Endometrial microvascular endothelial cells (primary cell): Measurements from ENCODE around the gene FTCDNL1. TPM values are rescaled to one million over a fixed set of nuclear protein-coding genes. Genes with fewer than 3 reads are reported as not detected.

ENCODE experiments used
- in situ Hi-C: cut with HindIII; loops from 2 replicates; pipeline ENCODE4 v1.10.0; 2017; ENCODE audit warnings: low sequenced_read_pairs, low pct_unique_long_range_greater_than_20kb; ENCODE audit errors: inconsistent ontology term
- total RNA-seq: library from RNA; depleted of rRNA; stranded (reverse); fragments of >200 nt; gene quantifications from one replicate; pipeline ENCODE4 v1.2.3, GENCODE V29; 2015; ENCODE audit errors: inconsistent ontology term

Gene FTCDNL1
- total RNA-seq, 1 donor from 2014 or later = 0.09 TPM

GRCh38 chr2:199847181-199847864 is 3.7 kb downstream of the FTCDNL1 start:
- in situ Hi-C loops = no loop called here

DNA sequence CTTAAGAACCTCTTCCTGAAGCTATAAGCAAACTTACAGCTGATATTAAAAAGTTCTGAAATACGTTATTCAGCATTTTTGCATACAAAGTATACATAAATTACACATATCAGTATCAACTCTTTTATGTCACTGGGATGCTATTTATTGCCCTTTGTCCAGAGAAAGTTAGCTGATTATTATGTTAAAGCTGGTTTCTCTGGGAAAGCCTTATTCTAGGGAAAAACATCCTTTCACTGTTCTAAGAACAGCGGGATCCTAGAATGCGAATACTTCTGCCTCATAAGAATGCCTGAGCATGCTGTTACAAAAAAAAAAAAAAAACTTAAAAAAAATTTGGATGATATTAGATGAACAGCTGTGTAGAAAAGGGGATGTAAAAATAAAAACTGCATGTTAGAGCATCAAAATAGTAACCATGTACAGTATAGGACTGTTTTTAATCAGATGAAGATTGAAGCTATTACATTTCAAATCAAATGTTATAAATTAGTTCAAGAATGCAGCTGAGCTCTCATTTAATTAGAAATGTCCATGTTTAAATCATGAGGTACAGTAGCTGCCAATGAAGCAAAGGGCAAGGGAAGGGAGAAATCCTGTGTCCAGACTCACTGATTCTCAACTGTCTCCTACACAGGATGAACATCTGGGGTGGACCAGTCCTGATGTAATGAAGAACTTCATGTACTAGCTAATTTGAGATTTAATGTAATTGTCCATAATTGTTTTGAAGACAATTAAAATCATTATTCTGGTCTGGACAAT is 8.2 kb downstream of the FTCDNL1 start:
- in situ Hi-C loops = no loop called here

DNA sequence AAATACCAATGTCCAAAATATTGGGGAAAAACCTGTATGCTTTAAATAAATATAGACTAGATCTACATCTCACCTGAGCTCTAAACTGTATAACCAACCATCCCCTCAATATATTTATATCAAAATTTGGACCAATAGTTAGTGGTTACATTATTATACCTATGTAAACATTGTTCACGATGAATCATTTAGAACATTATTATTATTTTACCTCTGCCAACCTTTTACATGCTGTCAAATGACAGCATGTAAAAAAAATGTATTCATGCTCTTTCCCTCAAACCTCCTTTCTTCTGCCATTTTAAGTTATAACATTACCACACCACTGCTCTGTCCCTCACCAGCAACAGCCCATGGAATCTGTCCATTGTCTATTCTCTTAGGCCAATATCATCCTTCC is 9.6 kb downstream of the FTCDNL1 start:
- in situ Hi-C loops = no loop called here

DNA sequence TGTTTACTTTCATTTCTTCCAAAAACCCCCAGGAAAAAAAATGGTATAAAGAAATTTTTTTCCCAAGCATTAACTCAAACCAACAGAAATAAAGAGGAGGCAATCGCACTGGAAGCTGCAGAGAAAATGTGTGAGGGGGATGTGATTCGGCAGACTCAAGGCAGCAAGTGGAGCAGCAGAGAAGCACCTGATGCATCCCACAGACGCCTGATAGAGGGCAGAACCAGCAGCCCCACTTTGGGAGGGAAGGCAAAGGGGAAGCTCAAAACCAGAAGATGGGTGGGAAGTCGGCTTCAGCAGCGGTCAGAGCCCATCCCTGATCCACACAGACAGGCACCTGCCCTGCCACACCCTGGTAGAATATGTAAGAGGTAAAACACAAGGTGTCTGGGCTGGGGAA is 12.6 kb downstream of the FTCDNL1 start:
- in situ Hi-C loops = no loop called here

GRCh38 chr2:199836943-199837342 is 14.0 kb downstream of the FTCDNL1 start:
- in situ Hi-C loops = no loop called here

DNA sequence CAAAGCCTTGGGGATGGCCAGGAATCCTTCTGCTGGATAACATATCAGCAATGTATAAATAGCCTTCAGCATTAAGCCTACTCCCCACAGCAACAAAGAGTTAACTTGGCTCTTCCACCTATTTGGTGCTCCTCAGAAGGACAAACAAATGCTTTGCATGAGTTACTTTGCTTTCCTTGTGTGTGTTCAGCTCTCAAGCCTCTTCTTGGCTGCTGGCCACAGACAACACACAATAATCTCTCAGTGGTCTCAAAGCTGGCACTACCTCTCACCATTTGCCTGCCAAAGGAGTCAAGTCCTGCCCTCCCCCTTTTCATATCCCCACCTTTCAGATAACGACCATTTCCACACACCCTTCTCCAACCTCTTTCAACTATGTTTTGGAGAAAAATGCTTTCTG is 17.5 kb downstream of the FTCDNL1 start:
- in situ Hi-C loops = no loop called here

DNA sequence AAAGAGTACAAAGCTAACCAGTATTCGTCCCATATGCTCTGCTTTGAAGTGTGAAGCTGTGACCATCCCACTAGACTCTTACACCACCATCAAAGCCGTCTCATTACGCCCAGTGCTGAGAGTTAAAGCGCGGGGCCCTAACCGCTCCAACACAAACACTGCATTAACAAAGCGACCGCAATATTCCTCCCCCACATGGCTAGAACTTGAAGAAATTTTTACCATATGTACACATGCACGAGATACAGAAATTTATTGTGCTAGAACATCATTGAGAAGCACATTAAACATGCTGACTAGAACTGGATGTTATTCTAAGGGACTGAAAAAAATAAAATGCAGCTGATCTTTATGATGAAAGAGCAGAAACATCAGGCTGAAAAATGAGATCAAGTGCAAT is 20.5 kb downstream of the FTCDNL1 start:
- in situ Hi-C loops = no loop called here

DNA sequence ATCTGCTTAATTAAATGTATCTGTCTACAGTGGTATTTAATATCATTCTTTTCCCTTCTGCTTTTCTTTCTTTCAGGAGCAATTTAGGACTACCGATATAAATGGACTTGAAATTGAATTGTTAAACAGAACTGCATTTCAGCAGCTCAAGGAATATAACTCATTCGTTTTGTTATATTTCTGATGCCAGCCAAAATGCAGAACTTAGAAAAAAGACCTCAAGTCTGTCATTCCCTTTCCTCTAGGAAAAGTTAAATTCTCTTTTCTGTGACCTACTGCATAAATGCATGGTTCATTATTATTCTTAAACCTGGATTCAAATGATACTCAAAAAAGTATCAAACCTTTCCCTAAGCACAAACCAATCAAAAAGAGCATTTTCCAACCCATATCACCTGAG is 21.4 kb downstream of the FTCDNL1 start:
- in situ Hi-C loops = no loop called here

DNA sequence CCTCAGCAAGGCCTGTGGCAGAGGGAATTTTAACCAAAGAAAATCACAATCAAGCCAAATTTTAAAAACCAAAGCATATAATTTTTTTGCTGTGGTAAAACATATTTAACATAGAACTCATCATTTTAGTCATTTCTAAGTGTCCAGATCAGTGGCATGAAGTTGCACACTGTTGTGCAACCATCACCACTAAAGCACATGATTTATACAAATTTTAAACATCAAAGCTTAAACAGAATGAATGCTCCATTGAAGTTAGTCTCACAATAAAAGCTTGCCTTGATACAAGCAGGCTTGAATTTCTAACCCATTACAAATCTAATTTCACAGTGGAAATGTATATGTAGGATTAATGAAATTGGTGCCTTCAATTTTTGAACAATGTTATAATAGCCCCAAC is 31.2 kb downstream of the FTCDNL1 start:
- in situ Hi-C loops = no loop called here

- in situ Hi-C loops = no loop called here
Measured at GRCh38 chr2:199818754-199819153, 32.2 kb downstream of the FTCDNL1 start.

- in situ Hi-C loops = no loop called here
Measured at GRCh38 chr2:199818026-199818425, 33.0 kb downstream of the FTCDNL1 start.

GRCh38 chr2:199814817-199815211 is 36.2 kb downstream of the FTCDNL1 start:
- in situ Hi-C loops = no loop called here

DNA sequence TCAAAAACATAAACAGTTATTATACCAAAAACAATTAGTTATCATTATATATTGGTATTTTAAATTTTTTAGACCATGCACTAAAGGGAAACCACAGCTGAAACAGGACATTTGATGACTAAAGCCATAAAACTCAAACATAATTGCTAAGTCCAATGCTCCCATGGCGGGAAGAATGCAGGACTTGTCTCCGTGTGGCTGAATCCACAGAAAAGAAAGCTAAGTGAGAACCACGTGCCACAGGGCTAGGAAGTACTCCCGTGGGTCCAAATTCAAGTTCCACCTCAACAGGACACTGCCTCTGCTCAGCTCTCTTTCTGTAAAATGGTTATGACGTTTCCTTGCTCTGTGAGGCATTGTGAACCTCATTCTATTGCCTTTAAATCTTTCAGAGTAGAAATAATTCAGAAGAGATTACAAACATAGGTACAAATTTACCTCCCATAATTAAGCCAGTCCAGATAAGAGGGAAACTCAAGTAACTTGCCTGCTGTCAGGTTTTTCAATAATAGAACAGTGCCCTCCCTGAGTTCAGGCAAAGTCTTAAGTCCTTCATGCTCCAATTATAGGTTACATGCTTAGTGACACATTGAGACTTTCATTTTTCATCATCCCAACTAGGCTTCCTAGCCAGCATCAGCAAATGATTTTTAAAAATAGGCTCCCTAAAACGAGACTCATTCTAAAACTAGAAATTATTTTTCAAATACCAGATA is 36.7 kb downstream of the FTCDNL1 start:
- in situ Hi-C loops = no loop called here

DNA sequence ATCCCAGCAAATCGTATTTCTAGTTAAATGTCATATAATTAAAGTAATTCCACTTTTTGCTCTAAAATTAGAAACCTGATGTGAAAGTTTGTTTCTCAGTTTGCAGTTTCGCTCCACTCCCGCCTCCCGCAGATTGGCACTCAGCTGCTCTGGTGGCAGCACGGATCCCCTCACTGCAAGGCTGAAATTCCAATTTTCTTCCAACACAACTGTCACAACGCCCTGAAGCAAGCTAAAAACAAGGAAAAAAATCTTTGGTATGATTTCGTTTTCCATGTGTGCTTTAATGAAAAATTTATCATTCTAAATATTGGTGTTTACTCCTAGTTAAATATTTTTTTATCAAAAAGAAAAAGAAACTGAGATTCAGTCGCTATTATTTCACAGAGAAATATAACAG is 38.5 kb downstream of the FTCDNL1 start:
- in situ Hi-C loops = no loop called here

GRCh38 chr2:199811346-199811745 is 39.6 kb downstream of the FTCDNL1 start:
- in situ Hi-C loops = no loop called here

DNA sequence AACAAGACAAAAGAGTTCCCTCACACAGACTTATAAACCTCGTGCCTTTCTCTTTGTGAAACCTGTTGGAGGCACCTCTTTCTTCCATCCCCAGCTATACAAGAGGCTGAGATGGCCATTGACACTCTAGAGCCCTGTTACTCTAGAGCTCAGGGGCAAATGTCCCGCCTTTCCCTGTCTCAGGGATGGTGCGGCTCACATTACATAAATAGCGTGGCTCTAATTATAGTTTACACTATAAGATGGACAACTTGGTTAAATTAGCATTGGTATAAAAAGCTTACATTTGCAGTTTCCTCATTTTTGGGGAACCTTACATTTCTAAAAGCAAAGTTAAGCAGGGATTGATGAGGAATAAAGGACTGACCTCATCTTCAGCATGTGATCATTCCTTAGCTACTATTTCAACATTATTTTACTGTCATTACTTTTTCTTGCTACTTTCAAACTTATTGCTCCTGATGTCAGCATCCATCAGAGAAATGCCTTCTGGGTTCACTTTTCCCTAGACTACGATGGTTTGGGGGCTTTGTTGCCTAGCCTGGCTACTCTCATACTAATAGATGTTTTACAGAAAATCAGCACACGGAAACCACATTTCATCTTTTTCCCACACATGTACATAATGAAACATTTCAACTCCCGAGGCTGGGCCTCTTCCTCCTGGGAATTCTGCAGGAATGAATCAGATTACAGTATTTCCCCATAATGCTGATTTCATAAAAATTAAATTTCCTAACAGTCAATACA is 40.4 kb downstream of the FTCDNL1 start:
- in situ Hi-C loops = no loop called here

- in situ Hi-C loops = no loop called here
Measured at GRCh38 chr2:199807966-199808365, 43.0 kb downstream of the FTCDNL1 start.

DNA sequence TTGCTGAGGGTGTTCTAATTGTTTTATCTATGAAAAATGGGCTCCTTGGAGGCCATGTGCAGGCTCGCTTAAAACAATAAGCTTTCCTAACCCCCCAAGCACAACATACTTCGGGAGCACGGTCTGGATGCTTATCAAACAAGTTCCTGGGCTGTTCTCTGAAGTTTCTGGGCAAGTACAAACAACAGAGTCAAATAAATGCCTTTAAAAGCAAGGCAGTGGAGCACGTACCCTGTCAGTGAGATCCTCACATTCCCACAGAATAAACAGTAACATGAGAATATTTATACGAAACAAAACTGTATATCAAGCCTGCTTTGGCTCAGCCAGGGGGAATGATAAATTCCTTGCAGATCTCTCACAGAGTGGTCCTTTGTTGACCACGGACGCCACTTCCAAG is 44.8 kb downstream of the FTCDNL1 start:
- in situ Hi-C loops = no loop called here

DNA sequence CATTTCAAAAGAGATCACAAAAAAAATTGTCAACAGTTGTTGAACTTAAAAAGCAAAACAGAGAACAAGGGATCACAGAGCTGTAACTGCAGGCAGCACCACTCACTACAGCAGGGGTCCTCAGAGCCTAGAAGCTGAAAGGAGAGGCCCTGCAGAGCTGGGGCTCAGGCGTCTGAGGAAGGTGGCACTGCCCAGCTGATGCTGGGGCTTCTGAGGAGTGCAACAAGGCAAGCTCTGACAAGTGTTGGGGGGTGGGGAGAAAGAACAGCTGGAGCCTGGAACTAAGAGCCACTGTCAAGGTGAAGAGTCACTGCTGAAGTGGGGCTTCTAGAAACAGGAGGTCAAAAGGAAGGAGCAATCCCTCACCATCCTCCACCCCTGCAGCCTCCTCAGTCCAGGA is 46.2 kb downstream of the FTCDNL1 start:
- in situ Hi-C loops = no loop called here
